Measurements from ENCODE around the gene FAM83C.

The FAM83C gene

GRCh38 chr20:35293303-35294292 lies 1.4 kb upstream of the FAM83C start:
- Histone ChIP-seq H3K36me3 (ENCODE audit: control insufficient read depth, insufficient read depth, low read length) (no peaks in the 10 kb centered on the region), H3K27me3 (ENCODE audit: control insufficient read depth, insufficient read depth, low read length) (peaks cover 30% of the 10 kb centered on the region), H3K9me3 (ENCODE audit: control insufficient read depth, low read length) (no peaks in the 10 kb centered on the region), H3K9ac (ENCODE audit: low read length) (no peak overlapping the region), H3K4me1 (ENCODE audit: control insufficient read depth, insufficient read depth, low read length) (no peaks in the 10 kb centered on the region), H3K4me3 (ENCODE audit: low read length) (no peak overlapping the region)

- Histone ChIP-seq H3K36me3 (ENCODE audit: control insufficient read depth, insufficient read depth, low read length) (no peaks in the 10 kb centered on the region), H3K27me3 (ENCODE audit: control insufficient read depth, insufficient read depth, low read length) (peaks cover 30% of the 10 kb centered on the region), H3K4me1 (ENCODE audit: control insufficient read depth, insufficient read depth, low read length) (no peaks in the 10 kb centered on the region), H3K4me3 (ENCODE audit: low read length) (no peak overlapping the region), H3K9ac (ENCODE audit: low read length) (no peak overlapping the region), H3K9me3 (ENCODE audit: control insufficient read depth, low read length) (no peaks in the 10 kb centered on the region)
Observed at GRCh38 chr20:35292504-35293285, 470 bp upstream of the FAM83C start.

GRCh38 chr20:35290887-35291417 lies 1.3 kb downstream of the FAM83C start:
- H3K36me3 ChIP-seq (ENCODE audit: control insufficient read depth, insufficient read depth, low read length): no peaks in the 10 kb centered on the region
- no peak overlapping the region for H3K4me3 ChIP-seq (ENCODE audit: low read length)
- H3K27me3 ChIP-seq (ENCODE audit: control insufficient read depth, insufficient read depth, low read length): peaks cover 15% of the 10 kb centered on the region
- H3K9me3 ChIP-seq (ENCODE audit: control insufficient read depth, low read length): no peaks in the 10 kb centered on the region
- no peak overlapping the region for H3K9ac ChIP-seq (ENCODE audit: low read length)
- H3K4me1 ChIP-seq (ENCODE audit: control insufficient read depth, insufficient read depth, low read length): no peaks in the 10 kb centered on the region

- no peak overlapping the region for H3K4me3 ChIP-seq (ENCODE audit: low read length)
Observed at GRCh38 chr20:35290186-35290886, 1.9 kb downstream of the FAM83C start.

GRCh38 chr20:35288325-35289060 lies 3.7 kb downstream of the FAM83C start:
- no peak overlapping the region for H3K4me3 ChIP-seq (ENCODE audit: low read length)
- H3K36me3 ChIP-seq (ENCODE audit: control insufficient read depth, insufficient read depth, low read length): no peaks in the 10 kb centered on the region
- no peaks in the 10 kb centered on the region for H3K9me3 ChIP-seq (ENCODE audit: control insufficient read depth, low read length)
- H3K9ac ChIP-seq (ENCODE audit: low read length): no peak overlapping the region
- peaks cover 11% of the 10 kb centered on the region for H3K27me3 ChIP-seq (ENCODE audit: control insufficient read depth, insufficient read depth, low read length)
- peaks cover 11% of the 10 kb centered on the region for H3K4me1 ChIP-seq (ENCODE audit: control insufficient read depth, insufficient read depth, low read length)

More at GRCh38 chr20:35290186-35290886, 1.9 kb downstream of the FAM83C start:
- H3K27me3 ChIP-seq (ENCODE audit: control insufficient read depth, insufficient read depth, low read length): peaks cover 14% of the 10 kb centered on the region
- no peaks in the 10 kb centered on the region for H3K36me3 ChIP-seq (ENCODE audit: control insufficient read depth, insufficient read depth, low read length)
- no peak overlapping the region for H3K9ac ChIP-seq (ENCODE audit: low read length)
- no peaks in the 10 kb centered on the region for H3K9me3 ChIP-seq (ENCODE audit: control insufficient read depth, low read length)
- peaks cover 1% of the 10 kb centered on the region for H3K4me1 ChIP-seq (ENCODE audit: control insufficient read depth, insufficient read depth, low read length)

- Histone ChIP-seq H3K4me1 (ENCODE audit: control insufficient read depth, insufficient read depth, low read length) (peaks cover 15% of the 10 kb centered on the region), H3K9me3 (ENCODE audit: control insufficient read depth, low read length) (no peaks in the 10 kb centered on the region), H3K36me3 (ENCODE audit: control insufficient read depth, insufficient read depth, low read length) (no peaks in the 10 kb centered on the region), H3K27me3 (ENCODE audit: control insufficient read depth, insufficient read depth, low read length) (peaks cover 11% of the 10 kb centered on the region), H3K9ac (ENCODE audit: low read length) (no peak overlapping the region), H3K4me3 (ENCODE audit: low read length) (no peak overlapping the region)
Observed at GRCh38 chr20:35287509-35288324, 4.5 kb downstream of the FAM83C start.

- Histone ChIP-seq H3K9ac (ENCODE audit: low read length) (no peak overlapping the region), H3K36me3 (ENCODE audit: control insufficient read depth, insufficient read depth, low read length) (peaks cover 5% of the 10 kb centered on the region), H3K27me3 (ENCODE audit: control insufficient read depth, insufficient read depth, low read length) (peaks cover 11% of the 10 kb centered on the region), H3K9me3 (ENCODE audit: control insufficient read depth, low read length) (no peaks in the 10 kb centered on the region), H3K4me3 (ENCODE audit: low read length) (no peak overlapping the region), H3K4me1 (ENCODE audit: control insufficient read depth, insufficient read depth, low read length) (peaks cover 15% of the 10 kb centered on the region)
Observed at GRCh38 chr20:35286899-35287508, 5.2 kb downstream of the FAM83C start.

- peaks cover 15% of the 10 kb centered on the region for H3K4me1 ChIP-seq (ENCODE audit: control insufficient read depth, insufficient read depth, low read length)
- H3K36me3 ChIP-seq (ENCODE audit: control insufficient read depth, insufficient read depth, low read length): peaks cover 6% of the 10 kb centered on the region
- no peak overlapping the region for H3K4me3 ChIP-seq (ENCODE audit: low read length)
- no peaks in the 10 kb centered on the region for H3K9me3 ChIP-seq (ENCODE audit: control insufficient read depth, low read length)
- no peak overlapping the region for H3K9ac ChIP-seq (ENCODE audit: low read length)
- peaks cover 9% of the 10 kb centered on the region for H3K27me3 ChIP-seq (ENCODE audit: control insufficient read depth, insufficient read depth, low read length)
Observed at GRCh38 chr20:35286077-35286898, 5.9 kb downstream of the FAM83C start.

- Histone ChIP-seq H3K4me1 (ENCODE audit: control insufficient read depth, insufficient read depth, low read length) (peaks cover 15% of the 10 kb centered on the region), H3K27me3 (ENCODE audit: control insufficient read depth, insufficient read depth, low read length) (peaks cover 3% of the 10 kb centered on the region), H3K4me3 (ENCODE audit: low read length) (no peak overlapping the region), H3K36me3 (ENCODE audit: control insufficient read depth, insufficient read depth, low read length) (peaks cover 6% of the 10 kb centered on the region), H3K9me3 (ENCODE audit: control insufficient read depth, low read length) (no peaks in the 10 kb centered on the region), H3K9ac (ENCODE audit: low read length) (no peak overlapping the region)
Observed at GRCh38 chr20:35285806-35286076, 6.5 kb downstream of the FAM83C start.
